ENCODE data around the gene ARFGEF2.

The ARFGEF2 gene

GRCh38 chr20:48945840-48946514 is 24.5 kb downstream of the ARFGEF2 start:
- Histone ChIP-seq H3K27me3 (ENCODE audit: insufficient read depth, low read length, poor library complexity) (no peaks in the 10 kb centered on the region), H3K4me3 (ENCODE audit: low read length) (no peak overlapping the region), H2AK5ac (ENCODE audit: low read length) (no peak overlapping the region), H3K79me1 (ENCODE audit: low read length) (peaks cover 3% of the 10 kb centered on the region), H3K4me2 (ENCODE audit: low read length) (no peak overlapping the region), H2BK5ac (ENCODE audit: low read length) (no peak overlapping the region), H3K27ac (ENCODE audit: low read depth, low read length) (no peak overlapping the region), H3K18ac (ENCODE audit: low read length) (no peak overlapping the region), H2BK15ac (replicated peaks; ENCODE audit: low read depth) (no peak overlapping the region), H3K36me3 (ENCODE audit: control insufficient read depth, insufficient read depth, low read length) (peaks cover 1% of the 10 kb centered on the region), H3K79me2 (ENCODE audit: control insufficient read depth, insufficient read depth, low read length) (no peaks in the 10 kb centered on the region), H3K4me1 (ENCODE audit: control insufficient read depth, low read depth, low read length) (no peaks in the 10 kb centered on the region), H4K8ac (ENCODE audit: low read depth, low read length) (no peak overlapping the region), H2BK120ac (ENCODE audit: low read depth, low read length) (no peak overlapping the region), H4K5ac (ENCODE audit: low read length) (no peak overlapping the region), H3K56ac (ENCODE audit: low read length) (no peak overlapping the region), H3K9ac (ENCODE audit: low read length) (no peak overlapping the region), H3K23ac (ENCODE audit: low read length) (no peak overlapping the region), H3K4ac (ENCODE audit: low read depth, low read length) (no peak overlapping the region)
- DNase-seq: peak; percentile 58
- WGBS (ENCODE audit: extremely low coverage, insufficient coverage, low lambda C conversion rate): no CpG with 5 or more reads among the region's 6 CpGs

DNA sequence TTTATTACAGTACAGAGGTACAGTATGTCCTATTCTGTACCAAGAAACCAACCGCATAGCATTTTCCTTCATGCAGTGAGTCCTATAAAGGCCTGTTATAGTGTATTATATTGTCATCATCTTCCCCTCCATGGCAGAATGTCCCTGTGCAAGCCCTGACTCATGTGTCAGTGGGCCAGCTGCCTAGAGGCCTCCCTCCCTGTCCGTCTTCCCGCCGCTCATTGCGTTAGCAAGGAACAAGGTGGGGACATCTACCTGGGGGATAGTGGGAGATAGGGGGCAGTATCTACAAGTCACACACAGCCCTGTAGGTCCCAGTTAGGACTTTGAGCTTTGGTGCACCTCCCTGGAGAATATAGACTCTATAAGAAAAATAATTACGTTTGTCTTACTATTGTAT is 27.1 kb downstream of the ARFGEF2 start:
- peaks cover 1% of the 10 kb centered on the region for H3K36me3 ChIP-seq (ENCODE audit: control insufficient read depth, insufficient read depth, low read length)

DNA sequence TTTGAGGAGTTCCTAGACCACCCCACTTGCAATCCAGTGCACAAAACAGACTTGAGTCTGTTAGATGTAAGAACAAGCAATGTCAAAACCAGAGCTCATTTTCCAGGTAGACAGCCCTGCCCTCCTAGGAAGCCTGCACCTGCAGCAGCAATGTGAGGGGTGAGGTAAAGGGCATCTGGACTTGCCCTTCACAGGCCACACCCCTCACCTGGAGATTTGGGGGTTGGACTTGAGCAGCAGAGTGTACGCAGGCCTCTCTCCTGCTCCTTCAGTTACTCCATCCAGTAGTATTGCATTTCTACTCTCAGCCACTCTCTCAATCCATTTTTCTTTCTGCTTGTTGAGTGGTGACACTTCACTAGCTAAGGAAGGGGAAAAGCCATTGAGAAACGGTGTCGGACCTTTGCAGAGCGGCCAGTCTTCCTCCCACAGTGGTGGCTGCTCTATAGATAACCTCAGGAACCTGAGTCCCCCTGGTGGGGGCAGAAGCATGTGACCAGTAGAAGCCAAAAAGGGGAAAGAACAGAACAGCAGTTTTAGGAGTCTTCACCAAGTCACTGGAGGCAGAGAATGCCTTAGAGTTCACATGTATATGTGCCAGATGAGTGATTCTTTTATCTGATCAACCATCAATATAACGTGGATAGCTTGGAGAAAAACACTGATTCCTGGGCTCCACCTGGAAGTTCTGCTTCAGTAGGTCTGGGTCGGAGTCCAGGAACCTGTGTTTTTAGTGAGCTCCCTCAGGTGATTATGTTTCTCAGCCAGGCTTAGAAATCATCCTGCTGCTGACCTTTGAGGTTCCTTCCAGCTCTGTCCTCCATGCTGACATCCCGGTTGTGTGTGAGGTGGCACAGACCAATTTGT is 28.0 kb downstream of the ARFGEF2 start:
- Histone ChIP-seq H2BK15ac (replicated peaks; ENCODE audit: low read depth) (no peak overlapping the region), H2BK5ac (ENCODE audit: low read length) (no peak overlapping the region), H4K5ac (ENCODE audit: low read length) (no peak overlapping the region), H3K27ac (ENCODE audit: low read depth, low read length) (no peak overlapping the region), H3K9ac (ENCODE audit: low read length) (no peak overlapping the region), H3K27me3 (ENCODE audit: insufficient read depth, low read length, poor library complexity) (no peaks in the 10 kb centered on the region), H2AK5ac (ENCODE audit: low read length) (no peak overlapping the region), H3K4me2 (ENCODE audit: low read length) (no peak overlapping the region), H3K56ac (ENCODE audit: low read length) (no peak overlapping the region), H3K36me3 (ENCODE audit: control insufficient read depth, insufficient read depth, low read length) (peaks cover 1% of the 10 kb centered on the region), H4K8ac (ENCODE audit: low read depth, low read length) (no peak overlapping the region), H3K23ac (ENCODE audit: low read length) (no peak overlapping the region), H3K4me3 (ENCODE audit: low read length) (no peak overlapping the region), H3K4me1 (ENCODE audit: control insufficient read depth, low read depth, low read length) (no peaks in the 10 kb centered on the region), H2BK120ac (ENCODE audit: low read depth, low read length) (no peak overlapping the region), H3K4ac (ENCODE audit: low read depth, low read length) (no peak overlapping the region), H3K18ac (ENCODE audit: low read length) (no peak overlapping the region), H3K79me1 (ENCODE audit: low read length) (peaks cover 1% of the 10 kb centered on the region), H3K79me2 (ENCODE audit: control insufficient read depth, insufficient read depth, low read length) (no peaks in the 10 kb centered on the region)
- peak; percentile 60 for DNase-seq
- no CpG with 5 or more reads among the region's 7 CpGs for WGBS (ENCODE audit: extremely low coverage, insufficient coverage, low lambda C conversion rate)

More for the DNA sequence above, 27.1 kb downstream of the ARFGEF2 start:
- Histone ChIP-seq H3K23ac (ENCODE audit: low read length) (no peak overlapping the region), H4K8ac (ENCODE audit: low read depth, low read length) (no peak overlapping the region), H3K56ac (ENCODE audit: low read length) (no peak overlapping the region), H2BK120ac (ENCODE audit: low read depth, low read length) (no peak overlapping the region), H3K9ac (ENCODE audit: low read length) (no peak overlapping the region), H3K4ac (ENCODE audit: low read depth, low read length) (no peak overlapping the region), H3K79me1 (ENCODE audit: low read length) (peaks cover 1% of the 10 kb centered on the region), H2BK15ac (replicated peaks; ENCODE audit: low read depth) (no peak overlapping the region), H3K4me3 (ENCODE audit: low read length) (no peak overlapping the region), H3K27ac (ENCODE audit: low read depth, low read length) (no peak overlapping the region), H3K4me2 (ENCODE audit: low read length) (no peak overlapping the region), H3K18ac (ENCODE audit: low read length) (no peak overlapping the region), H2AK5ac (ENCODE audit: low read length) (no peak overlapping the region), H3K4me1 (ENCODE audit: control insufficient read depth, low read depth, low read length) (no peaks in the 10 kb centered on the region), H3K27me3 (ENCODE audit: insufficient read depth, low read length, poor library complexity) (no peaks in the 10 kb centered on the region), H3K79me2 (ENCODE audit: control insufficient read depth, insufficient read depth, low read length) (no peaks in the 10 kb centered on the region), H2BK5ac (ENCODE audit: low read length) (no peak overlapping the region), H4K5ac (ENCODE audit: low read length) (no peak overlapping the region)
- no peak for DNase-seq
- WGBS (ENCODE audit: extremely low coverage, insufficient coverage, low lambda C conversion rate): no CpG with 5 or more reads among the region's 6 CpGs

GRCh38 chr20:48951041-48951440 is 29.5 kb downstream of the ARFGEF2 start:
- Histone ChIP-seq H3K56ac (ENCODE audit: low read length) (no peak overlapping the region), H4K8ac (ENCODE audit: low read depth, low read length) (no peak overlapping the region), H3K18ac (ENCODE audit: low read length) (no peak overlapping the region), H3K27ac (ENCODE audit: low read depth, low read length) (no peak overlapping the region), H2BK120ac (ENCODE audit: low read depth, low read length) (no peak overlapping the region), H2BK5ac (ENCODE audit: low read length) (no peak overlapping the region), H2BK15ac (replicated peaks; ENCODE audit: low read depth) (no peak overlapping the region), H3K9ac (ENCODE audit: low read length) (no peak overlapping the region), H3K4ac (ENCODE audit: low read depth, low read length) (no peak overlapping the region), H4K5ac (ENCODE audit: low read length) (no peak overlapping the region), H3K23ac (ENCODE audit: low read length) (no peak overlapping the region), H3K4me3 (ENCODE audit: low read length) (no peak overlapping the region), H3K79me1 (ENCODE audit: low read length) (peaks cover 1% of the 10 kb centered on the region), H2AK5ac (ENCODE audit: low read length) (no peak overlapping the region), H3K79me2 (ENCODE audit: control insufficient read depth, insufficient read depth, low read length) (no peaks in the 10 kb centered on the region), H3K27me3 (ENCODE audit: insufficient read depth, low read length, poor library complexity) (no peaks in the 10 kb centered on the region), H3K4me1 (ENCODE audit: control insufficient read depth, low read depth, low read length) (no peaks in the 10 kb centered on the region), H3K4me2 (ENCODE audit: low read length) (no peak overlapping the region), H3K36me3 (ENCODE audit: control insufficient read depth, insufficient read depth, low read length) (peaks cover 5% of the 10 kb centered on the region)
- DNase-seq: no peak
- WGBS (ENCODE audit: extremely low coverage, insufficient coverage, low lambda C conversion rate): no CpG with 5 or more reads among the region's 10 CpGs

DNA sequence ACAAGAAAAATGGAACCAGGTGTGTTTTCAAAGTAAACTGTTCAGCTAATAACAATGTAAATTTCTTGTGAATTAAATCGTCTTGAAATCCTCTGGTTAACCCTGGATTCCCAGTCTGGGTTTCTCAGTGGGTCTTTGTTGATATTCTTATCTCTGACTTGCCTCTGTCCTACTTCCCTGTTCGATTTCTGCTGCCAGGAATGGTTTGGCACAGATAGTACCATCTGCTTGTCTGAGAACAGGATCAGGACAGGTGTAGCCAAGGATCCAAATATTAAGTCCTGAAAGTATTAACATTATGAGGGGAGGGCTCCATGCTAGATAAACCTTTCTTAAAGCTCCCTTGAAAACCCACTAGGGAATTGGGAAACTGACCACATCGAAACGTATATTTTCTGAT is 30.1 kb downstream of the ARFGEF2 start:
- Histone ChIP-seq H3K4me3 (ENCODE audit: low read length) (no peak overlapping the region), H3K4me1 (ENCODE audit: control insufficient read depth, low read depth, low read length) (no peaks in the 10 kb centered on the region), H3K27ac (ENCODE audit: low read depth, low read length) (no peak overlapping the region), H3K36me3 (ENCODE audit: control insufficient read depth, insufficient read depth, low read length) (peaks cover 5% of the 10 kb centered on the region), H3K56ac (ENCODE audit: low read length) (no peak overlapping the region), H3K79me2 (ENCODE audit: control insufficient read depth, insufficient read depth, low read length) (no peaks in the 10 kb centered on the region), H2BK120ac (ENCODE audit: low read depth, low read length) (no peak overlapping the region), H3K9ac (ENCODE audit: low read length) (no peak overlapping the region), H3K79me1 (ENCODE audit: low read length) (peaks cover 1% of the 10 kb centered on the region), H4K8ac (ENCODE audit: low read depth, low read length) (no peak overlapping the region), H2AK5ac (ENCODE audit: low read length) (no peak overlapping the region), H3K4ac (ENCODE audit: low read depth, low read length) (no peak overlapping the region), H4K5ac (ENCODE audit: low read length) (no peak overlapping the region), H2BK15ac (replicated peaks; ENCODE audit: low read depth) (no peak overlapping the region), H2BK5ac (ENCODE audit: low read length) (no peak overlapping the region), H3K4me2 (ENCODE audit: low read length) (no peak overlapping the region), H3K27me3 (ENCODE audit: insufficient read depth, low read length, poor library complexity) (no peaks in the 10 kb centered on the region), H3K23ac (ENCODE audit: low read length) (no peak overlapping the region), H3K18ac (ENCODE audit: low read length) (no peak overlapping the region)
- DNase-seq: no peak
- no CpG with 5 or more reads among the region's 4 CpGs for WGBS (ENCODE audit: extremely low coverage, insufficient coverage, low lambda C conversion rate)

Data from mesendoderm (in vitro differentiated cells).